GM18505 (cell line): ENCODE measurements around the gene KCNK5.

Source experiments
- ATAC-seq: cut with Tn5 transposase; IDR thresholded peaks from one replicate; pipeline ENCODE4 v1.9.1; 2021; ENCODE audit not compliant: unreplicated experiment
- POLR2A ChIP-seq: IDR thresholded peaks from 4 replicates; pipeline ENCODE4 v1.6.1; 2011; ENCODE audit warnings: borderline replicate concordance; ENCODE audit not compliant: insufficient read depth, insufficient read length; ENCODE audit errors: extremely low read depth

Gene KCNK5

GRCh38 chr6:39228111-39228971, 934 bp downstream of the KCNK5 start:
- TF ChIP-seq POLR2A: no peak
- no peak for ATAC-seq

GRCh38 chr6:39227476-39227875, 1.8 kb downstream of the KCNK5 start:
- no peak for ATAC-seq
- TF ChIP-seq POLR2A: no peak

GRCh38 chr6:39226639-39227329, 2.5 kb downstream of the KCNK5 start:
- no peak for ATAC-seq
- TF ChIP-seq POLR2A: no peak

- no peak for TF ChIP-seq POLR2A
- ATAC-seq: no peak
These were observed 3.3 kb downstream of the KCNK5 start for GRCh38 chr6:39225946-39226437.

GRCh38 chr6:39225543-39225942, 3.7 kb downstream of the KCNK5 start:
- ATAC-seq: no peak
- no peak for TF ChIP-seq POLR2A

GRCh38 chr6:39224523-39225182, 4.6 kb downstream of the KCNK5 start:
- no peak for TF ChIP-seq POLR2A
- no peak for ATAC-seq

- no peak for ATAC-seq
- TF ChIP-seq POLR2A: no peak
These were observed 5.3 kb downstream of the KCNK5 start for GRCh38 chr6:39224011-39224410.

- no peak for TF ChIP-seq POLR2A
- no peak for ATAC-seq
These were observed 5.7 kb downstream of the KCNK5 start for GRCh38 chr6:39223555-39223954.

GRCh38 chr6:39223061-39223460, 6.2 kb downstream of the KCNK5 start:
- no peak for TF ChIP-seq POLR2A
- no peak for ATAC-seq

- ATAC-seq: no peak
These were observed 7.3 kb downstream of the KCNK5 start for GRCh38 chr6:39221779-39222641.

GRCh38 chr6:39221115-39221514, 8.2 kb downstream of the KCNK5 start:
- no peak for ATAC-seq
- TF ChIP-seq POLR2A: no peak

More at GRCh38 chr6:39221779-39222641, 7.3 kb downstream of the KCNK5 start:
- no peak for TF ChIP-seq POLR2A

GRCh38 chr6:39218868-39219567, 10.3 kb downstream of the KCNK5 start:
- TF ChIP-seq POLR2A: no peak

More at GRCh38 chr6:39218868-39219567, 10.3 kb downstream of the KCNK5 start:
- ATAC-seq: peak; percentile 49
